HEK293 (cell line): ENCODE measurements around the gene HDAC10.
A peak's percentile ranks its signal among the peaks of the same experiment; 100 is the strongest.

Experiments
- CTCF ChIA-PET: fragments of 350-600 bp; formaldehyde crosslinking; extraction: SDS; loops from one replicate; lab custom pipeline; 2021; ENCODE audit warnings: antibody characterized with exemption; lab: Yijun Ruan, JAX
- POLR2A ChIA-PET: fragments of 300-600 bp; formaldehyde crosslinking; extraction: SDS; loops from one replicate; lab custom pipeline; 2020; ENCODE audit warnings: antibody characterized with exemption, inconsistent platforms; lab: Yijun Ruan, JAX
- H3K27ac ChIP-seq: fragments of 200-500 bp; sonication (Bioruptor generic); 2 replicates; pipeline ENCODE4 v1.5.1; 2014; ENCODE audit warnings: low read depth, low read length, control low read depth, inconsistent platforms; ENCODE audit errors: extremely low read depth
- H3K36me3 ChIP-seq, 2 experiments: fragments of 200-500 bp in 1 of 2; sonication (Bioruptor generic) in 1 of 2; 1 replicate in 1 of 2; 2 replicates in 1 of 2; pipeline ENCODE4 v1.5.1; 2014 to 2017; ENCODE audit warnings: inconsistent platforms in 2 of 2, low read length in 2 of 2; ENCODE audit not compliant: control insufficient read depth in 2 of 2, insufficient read depth in 1 of 2
- H3K4me1 ChIP-seq: fragments of 200-500 bp; sonication (Bioruptor generic); 2 replicates; pipeline ENCODE4 v1.5.1; 2014; ENCODE audit warnings: mild to moderate bottlenecking, low read length, inconsistent platforms; ENCODE audit not compliant: control insufficient read depth, insufficient read depth
- H3K4me3 ChIP-seq: 2 replicates; pipeline ENCODE4 v1.5.1; 2011; ENCODE audit warnings: low read depth, mild to moderate bottlenecking, control low read depth, low read length, moderate library complexity
- H3K9me3 ChIP-seq: fragments of 200-500 bp; sonication (Bioruptor generic); 2 replicates; pipeline ENCODE4 v1.5.1; 2014; ENCODE audit warnings: low read depth, low read length, inconsistent platforms; ENCODE audit not compliant: control insufficient read depth, insufficient read depth
- EGR2 ChIP-seq: fragments of 450-650 bp; formaldehyde crosslinking; IDR thresholded peaks from 2 replicates; pipeline ENCODE4 v1.5.1; 2016; ENCODE audit warnings: low read depth, missing biosample characterization, missing genetic modification characterization
- OVOL3 ChIP-seq: fragments of 450-650 bp; formaldehyde crosslinking; IDR thresholded peaks from 2 replicates; pipeline ENCODE4 v1.5.1; 2016; ENCODE audit warnings: missing biosample characterization, missing genetic modification characterization
- SETDB1 ChIP-seq: IDR thresholded peaks from one replicate; pipeline ENCODE4 v1.6.1; 2017; ENCODE audit warnings: mild to moderate bottlenecking, low read length, moderate library complexity, mixed read lengths; ENCODE audit not compliant: insufficient read length
- ZBTB1 ChIP-seq: fragments of 450-650 bp; formaldehyde crosslinking; IDR thresholded peaks from 2 replicates; pipeline ENCODE4 v1.5.1; 2016; ENCODE audit warnings: missing biosample characterization, missing genetic modification characterization
- ZFP3 ChIP-seq: fragments of 450-650 bp; formaldehyde crosslinking; IDR thresholded peaks from 2 replicates; pipeline ENCODE4 v1.5.1; 2016; ENCODE audit warnings: low read depth, missing biosample characterization, missing genetic modification characterization
- ZIC2 ChIP-seq: fragments of 450-650 bp; formaldehyde crosslinking; IDR thresholded peaks from 2 replicates; pipeline ENCODE4 v1.5.1; 2016; ENCODE audit warnings: missing biosample characterization, missing genetic modification characterization
- ZNF112 ChIP-seq: fragments of 450-650 bp; formaldehyde crosslinking; IDR thresholded peaks from 2 replicates; pipeline ENCODE4 v1.5.0; 2017; ENCODE audit warnings: missing biosample characterization, missing genetic modification characterization
- ZNF133 ChIP-seq: fragments of 450-650 bp; formaldehyde crosslinking; IDR thresholded peaks from 2 replicates; pipeline ENCODE4 v1.5.1; 2016; ENCODE audit warnings: missing biosample characterization, missing genetic modification characterization
- ZNF155 ChIP-seq: fragments of 450-650 bp; formaldehyde crosslinking; IDR thresholded peaks from 2 replicates; pipeline ENCODE4 v1.5.1; 2016; ENCODE audit warnings: missing biosample characterization, missing genetic modification characterization
- ZNF2 ChIP-seq: fragments of 450-650 bp; formaldehyde crosslinking; IDR thresholded peaks from 2 replicates; pipeline ENCODE4 v1.5.1; 2016; ENCODE audit warnings: missing biosample characterization, missing genetic modification characterization
- ZNF24 ChIP-seq: fragments of 450-650 bp; formaldehyde crosslinking; IDR thresholded peaks from 2 replicates; pipeline ENCODE4 v1.5.1; 2016; ENCODE audit warnings: missing biosample characterization, missing genetic modification characterization
- ZNF513 ChIP-seq: fragments of 450-650 bp; IDR thresholded peaks from 2 replicates; pipeline ENCODE4 v1.5.1; 2018; ENCODE audit warnings: missing biosample characterization, missing genetic modification characterization
- ZNF521 ChIP-seq: fragments of 450-650 bp; formaldehyde crosslinking; IDR thresholded peaks from 2 replicates; pipeline ENCODE4 v1.5.1; 2017; ENCODE audit warnings: missing biosample characterization, mild to moderate bottlenecking, missing genetic modification characterization
- ZNF549 ChIP-seq: fragments of 450-650 bp; IDR thresholded peaks from 2 replicates; pipeline ENCODE4 v1.5.1; 2018; ENCODE audit warnings: missing biosample characterization, missing genetic modification characterization, mild to moderate bottlenecking, inconsistent platforms, moderate library complexity
- ZNF571 ChIP-seq: fragments of 450-650 bp; formaldehyde crosslinking; IDR thresholded peaks from 2 replicates; pipeline ENCODE4 v1.5.0; 2017; ENCODE audit warnings: missing biosample characterization, missing genetic modification characterization
- ZNF610 ChIP-seq: fragments of 450-650 bp; formaldehyde crosslinking; IDR thresholded peaks from 2 replicates; pipeline ENCODE4 v1.5.1; 2016; ENCODE audit warnings: missing biosample characterization, missing genetic modification characterization, borderline replicate concordance
- ZNF658 ChIP-seq: fragments of 450-650 bp; formaldehyde crosslinking; IDR thresholded peaks from 2 replicates; pipeline ENCODE4; 2016; ENCODE audit warnings: missing biosample characterization, missing genetic modification characterization
- ZNF791 ChIP-seq: fragments of 450-650 bp; formaldehyde crosslinking; IDR thresholded peaks from 2 replicates; pipeline ENCODE4 v1.5.1; 2016; ENCODE audit warnings: missing biosample characterization, missing genetic modification characterization
- ZSCAN4 ChIP-seq: fragments of 450-650 bp; formaldehyde crosslinking; IDR thresholded peaks from 2 replicates; pipeline ENCODE4 v1.5.1; 2017; ENCODE audit warnings: missing biosample characterization, missing genetic modification characterization
- TF ChIP-seq, protein P1 (sequence below): fragments of 450-650 bp; formaldehyde crosslinking; conservative IDR thresholded peaks from 2 replicates; pipeline ENCODE4 v1.5.1; 2016; ENCODE audit warnings: low read depth, missing biosample characterization, missing genetic modification characterization
- TF ChIP-seq, protein P2 (sequence below): fragments of 450-650 bp; formaldehyde crosslinking; optimal IDR thresholded peaks from 2 replicates; pipeline ENCODE3; 2016; ENCODE audit warnings: missing biosample characterization, mild to moderate bottlenecking, missing genetic modification characterization
- TF ChIP-seq, protein P3 (sequence below): fragments of 450-650 bp; formaldehyde crosslinking; IDR thresholded peaks from 2 replicates; pipeline ENCODE4 v1.5.0; 2017; ENCODE audit warnings: missing biosample characterization, missing genetic modification characterization, borderline replicate concordance
- TF ChIP-seq, protein P4 (sequence below): fragments of 450-650 bp; formaldehyde crosslinking; IDR thresholded peaks from 2 replicates; pipeline ENCODE4 v1.5.1; 2016; ENCODE audit warnings: missing biosample characterization, missing genetic modification characterization
- TF ChIP-seq, protein P5 (sequence below): fragments of 450-650 bp; formaldehyde crosslinking; IDR thresholded peaks from 2 replicates; pipeline ENCODE4 v1.5.1; 2016; ENCODE audit warnings: missing biosample characterization, missing genetic modification characterization

The HDAC10 gene

DNA sequence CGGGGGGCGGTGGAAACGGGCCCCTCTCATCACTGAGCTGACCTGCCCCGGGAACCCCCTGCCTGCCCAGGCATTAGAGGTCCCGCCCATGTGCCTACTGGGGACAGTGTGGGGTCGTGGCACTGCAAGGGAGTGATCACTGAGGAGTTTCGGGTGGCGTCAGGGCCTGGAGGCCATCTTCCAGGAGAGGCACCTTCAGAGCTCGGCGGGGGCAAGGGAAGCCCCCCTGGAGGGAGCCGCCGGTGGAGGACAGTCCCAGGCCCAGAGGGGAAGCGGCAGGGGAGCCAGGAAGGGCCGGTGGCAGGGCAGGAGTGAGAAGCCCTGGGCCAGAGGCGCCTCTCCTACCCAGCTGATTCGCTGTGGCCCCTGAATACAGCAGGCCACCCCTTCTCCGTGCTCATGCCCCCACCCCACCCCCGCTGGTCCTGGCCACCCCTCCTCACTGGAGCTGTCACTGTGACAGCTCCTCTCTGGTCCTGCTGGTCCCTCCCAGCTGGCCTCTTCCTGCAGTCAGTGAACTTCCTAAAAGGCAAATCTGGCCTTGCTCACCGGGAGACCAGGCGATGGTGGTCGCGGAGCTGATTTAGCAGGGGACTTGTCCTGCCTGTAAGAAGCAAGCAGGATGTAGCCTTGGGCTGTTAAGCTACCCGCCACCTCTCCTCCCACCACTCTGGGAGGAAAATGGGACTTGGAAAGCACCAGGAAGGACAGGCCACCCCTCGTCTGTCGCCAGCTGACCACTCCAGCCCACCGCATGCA lies 21.2 kb upstream of the HDAC10 start:
- peak overlapping the region; percentile 45; the same call in 1 of the 2 replicates for H3K27ac ChIP-seq
- no peaks in the 10 kb centered on the region for H3K9me3 ChIP-seq
- H3K36me3 ChIP-seq: peaks cover 0 to 29% of the 10 kb centered on the region in 2 experiments; a peak in 2 of 3 replicates
- POLR2A ChIA-PET: interaction anchor here (0.6 to 2.3 kb wide), 18 partner anchors 9 to 291 kb away, joined by 3 to 17 read pairs (median 5); partner anchors contain the start of genes HDAC10, MAPK12, SYCE3 and TUBGCP6
- H3K4me3 ChIP-seq: no peak overlapping the region
- H3K4me1 ChIP-seq: peaks cover 14% of the 10 kb centered on the region
- CTCF ChIA-PET: interaction anchor here (0.6 to 6.3 kb wide), 19 partner anchors 10 to 350 kb away, joined by 3 to 42 read pairs (median 4); partner anchors contain the start of genes HDAC10, MAPK12, SCO2 and TUBGCP6
- TF ChIP-seq ZNF112 (no peak), ZNF791 (tag by site-specific recombination) (no peak), ZNF549 (tag by site-specific recombination) (no peak), ZNF24 (tag by site-specific recombination) (no peak), ZNF610 (tag by site-specific recombination) (no peak), ZNF2 (tag by site-specific recombination) (no peak), ZBTB1 (tag by site-specific recombination) (no peak), SETDB1 (no peak), OVOL3 (tag by site-specific recombination) (no peak), ZIC2 (tag by site-specific recombination) (peak; percentile 95), ZNF513 (tag by site-specific recombination) (no peak), ZNF571 (tag by site-specific recombination) (no peak), ZNF155 (tag by site-specific recombination) (no peak), ZNF521 (tag by site-specific recombination) (no peak), ZNF658 (tag by site-specific recombination) (no peak), EGR2 (tag by site-specific recombination) (no peak), ZSCAN4 (tag by site-specific recombination) (no peak), ZFP3 (tag by site-specific recombination) (no peak), ZNF133 (tag by site-specific recombination) (no peak)
- TF ChIP-seq, protein P1, sequence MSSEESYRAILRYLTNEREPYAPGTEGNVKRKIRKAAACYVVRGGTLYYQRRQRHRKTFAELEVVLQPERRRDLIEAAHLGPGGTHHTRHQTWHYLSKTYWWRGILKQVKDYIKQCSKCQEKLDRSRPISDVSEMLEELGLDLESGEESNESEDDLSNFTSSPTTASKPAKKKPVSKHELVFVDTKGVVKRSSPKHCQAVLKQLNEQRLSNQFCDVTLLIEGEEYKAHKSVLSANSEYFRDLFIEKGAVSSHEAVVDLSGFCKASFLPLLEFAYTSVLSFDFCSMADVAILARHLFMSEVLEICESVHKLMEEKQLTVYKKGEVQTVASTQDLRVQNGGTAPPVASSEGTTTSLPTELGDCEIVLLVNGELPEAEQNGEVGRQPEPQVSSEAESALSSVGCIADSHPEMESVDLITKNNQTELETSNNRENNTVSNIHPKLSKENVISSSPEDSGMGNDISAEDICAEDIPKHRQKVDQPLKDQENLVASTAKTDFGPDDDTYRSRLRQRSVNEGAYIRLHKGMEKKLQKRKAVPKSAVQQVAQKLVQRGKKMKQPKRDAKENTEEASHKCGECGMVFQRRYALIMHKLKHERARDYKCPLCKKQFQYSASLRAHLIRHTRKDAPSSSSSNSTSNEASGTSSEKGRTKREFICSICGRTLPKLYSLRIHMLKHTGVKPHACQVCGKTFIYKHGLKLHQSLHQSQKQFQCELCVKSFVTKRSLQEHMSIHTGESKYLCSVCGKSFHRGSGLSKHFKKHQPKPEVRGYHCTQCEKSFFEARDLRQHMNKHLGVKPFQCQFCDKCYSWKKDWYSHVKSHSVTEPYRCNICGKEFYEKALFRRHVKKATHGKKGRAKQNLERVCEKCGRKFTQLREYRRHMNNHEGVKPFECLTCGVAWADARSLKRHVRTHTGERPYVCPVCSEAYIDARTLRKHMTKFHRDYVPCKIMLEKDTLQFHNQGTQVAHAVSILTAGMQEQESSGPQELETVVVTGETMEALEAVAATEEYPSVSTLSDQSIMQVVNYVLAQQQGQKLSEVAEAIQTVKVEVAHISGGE (tag by site-specific recombination): no peak
- TF ChIP-seq, protein P2, sequence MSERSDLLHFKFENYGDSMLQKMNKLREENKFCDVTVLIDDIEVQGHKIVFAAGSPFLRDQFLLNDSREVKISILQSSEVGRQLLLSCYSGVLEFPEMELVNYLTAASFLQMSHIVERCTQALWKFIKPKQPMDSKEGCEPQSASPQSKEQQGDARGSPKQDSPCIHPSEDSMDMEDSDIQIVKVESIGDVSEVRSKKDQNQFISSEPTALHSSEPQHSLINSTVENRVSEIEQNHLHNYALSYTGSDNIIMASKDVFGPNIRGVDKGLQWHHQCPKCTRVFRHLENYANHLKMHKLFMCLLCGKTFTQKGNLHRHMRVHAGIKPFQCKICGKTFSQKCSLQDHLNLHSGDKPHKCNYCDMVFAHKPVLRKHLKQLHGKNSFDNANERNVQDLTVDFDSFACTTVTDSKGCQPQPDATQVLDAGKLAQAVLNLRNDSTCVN (tag by site-specific recombination): no peak
- TF ChIP-seq, protein P3, sequence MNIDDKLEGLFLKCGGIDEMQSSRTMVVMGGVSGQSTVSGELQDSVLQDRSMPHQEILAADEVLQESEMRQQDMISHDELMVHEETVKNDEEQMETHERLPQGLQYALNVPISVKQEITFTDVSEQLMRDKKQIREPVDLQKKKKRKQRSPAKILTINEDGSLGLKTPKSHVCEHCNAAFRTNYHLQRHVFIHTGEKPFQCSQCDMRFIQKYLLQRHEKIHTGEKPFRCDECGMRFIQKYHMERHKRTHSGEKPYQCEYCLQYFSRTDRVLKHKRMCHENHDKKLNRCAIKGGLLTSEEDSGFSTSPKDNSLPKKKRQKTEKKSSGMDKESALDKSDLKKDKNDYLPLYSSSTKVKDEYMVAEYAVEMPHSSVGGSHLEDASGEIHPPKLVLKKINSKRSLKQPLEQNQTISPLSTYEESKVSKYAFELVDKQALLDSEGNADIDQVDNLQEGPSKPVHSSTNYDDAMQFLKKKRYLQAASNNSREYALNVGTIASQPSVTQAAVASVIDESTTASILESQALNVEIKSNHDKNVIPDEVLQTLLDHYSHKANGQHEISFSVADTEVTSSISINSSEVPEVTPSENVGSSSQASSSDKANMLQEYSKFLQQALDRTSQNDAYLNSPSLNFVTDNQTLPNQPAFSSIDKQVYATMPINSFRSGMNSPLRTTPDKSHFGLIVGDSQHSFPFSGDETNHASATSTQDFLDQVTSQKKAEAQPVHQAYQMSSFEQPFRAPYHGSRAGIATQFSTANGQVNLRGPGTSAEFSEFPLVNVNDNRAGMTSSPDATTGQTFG: no peak
- TF ChIP-seq, protein P4, sequence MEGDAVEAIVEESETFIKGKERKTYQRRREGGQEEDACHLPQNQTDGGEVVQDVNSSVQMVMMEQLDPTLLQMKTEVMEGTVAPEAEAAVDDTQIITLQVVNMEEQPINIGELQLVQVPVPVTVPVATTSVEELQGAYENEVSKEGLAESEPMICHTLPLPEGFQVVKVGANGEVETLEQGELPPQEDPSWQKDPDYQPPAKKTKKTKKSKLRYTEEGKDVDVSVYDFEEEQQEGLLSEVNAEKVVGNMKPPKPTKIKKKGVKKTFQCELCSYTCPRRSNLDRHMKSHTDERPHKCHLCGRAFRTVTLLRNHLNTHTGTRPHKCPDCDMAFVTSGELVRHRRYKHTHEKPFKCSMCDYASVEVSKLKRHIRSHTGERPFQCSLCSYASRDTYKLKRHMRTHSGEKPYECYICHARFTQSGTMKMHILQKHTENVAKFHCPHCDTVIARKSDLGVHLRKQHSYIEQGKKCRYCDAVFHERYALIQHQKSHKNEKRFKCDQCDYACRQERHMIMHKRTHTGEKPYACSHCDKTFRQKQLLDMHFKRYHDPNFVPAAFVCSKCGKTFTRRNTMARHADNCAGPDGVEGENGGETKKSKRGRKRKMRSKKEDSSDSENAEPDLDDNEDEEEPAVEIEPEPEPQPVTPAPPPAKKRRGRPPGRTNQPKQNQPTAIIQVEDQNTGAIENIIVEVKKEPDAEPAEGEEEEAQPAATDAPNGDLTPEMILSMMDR (tag by site-specific recombination): no peak
- TF ChIP-seq, protein P5, sequence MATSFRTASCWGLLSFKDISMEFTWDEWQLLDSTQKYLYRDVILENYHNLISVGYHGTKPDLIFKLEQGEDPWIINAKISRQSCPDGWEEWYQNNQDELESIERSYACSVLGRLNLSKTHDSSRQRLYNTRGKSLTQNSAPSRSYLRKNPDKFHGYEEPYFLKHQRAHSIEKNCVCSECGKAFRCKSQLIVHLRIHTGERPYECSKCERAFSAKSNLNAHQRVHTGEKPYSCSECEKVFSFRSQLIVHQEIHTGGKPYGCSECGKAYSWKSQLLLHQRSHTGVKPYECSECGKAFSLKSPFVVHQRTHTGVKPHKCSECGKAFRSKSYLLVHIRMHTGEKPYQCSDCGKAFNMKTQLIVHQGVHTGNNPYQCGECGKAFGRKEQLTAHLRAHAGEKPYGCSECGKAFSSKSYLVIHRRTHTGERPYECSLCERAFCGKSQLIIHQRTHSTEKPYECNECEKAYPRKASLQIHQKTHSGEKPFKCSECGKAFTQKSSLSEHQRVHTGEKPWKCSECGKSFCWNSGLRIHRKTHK (tag by site-specific recombination): no peak
